Kidney epithelial cell (primary cell): ENCODE data around the gene DRGX. TPM values are rescaled to one million over a fixed set of nuclear protein-coding genes. Genes with fewer than 3 reads are reported as not detected.

Source experiments
- DNase-seq: peaks from one replicate; pipeline ENCODE4 v3.0.0-alpha.2; 2010; ENCODE audit warnings: low read depth
- H3K27me3 ChIP-seq: 2 replicates; pipeline ENCODE4 v1.6.0; 2011; ENCODE audit warnings: low read length; ENCODE audit not compliant: control insufficient read depth, insufficient read depth
- H3K36me3 ChIP-seq: 2 replicates; pipeline ENCODE4 v1.5.1; 2011; ENCODE audit warnings: low read length; ENCODE audit not compliant: control insufficient read depth, insufficient read depth
- H3K4me3 ChIP-seq: 2 replicates; pipeline ENCODE4 v1.5.1; 2011; ENCODE audit warnings: low read depth, mild to moderate bottlenecking, control low read depth, low read length
- total RNA-seq: library from RNA; depleted of rRNA; stranded (reverse); fragments of >200 nt; gene quantifications from 2 replicates; pipeline ENCODE4 v1.2.3, GENCODE V29; 2015
- TF ChIP-seq, protein P1 (sequence below): IDR thresholded peaks from 2 replicates; pipeline ENCODE4 v1.5.1; 2011; ENCODE audit warnings: mild to moderate bottlenecking, moderate library complexity, low read length, control low read depth, inconsistent platforms; ENCODE audit not compliant: insufficient read depth, poor library complexity, severe bottlenecking

DRGX gene
- total RNA-seq, 1 donor from 2014 or later = not detected

- DNase-seq = no peak
- no peaks in the 10 kb centered on the region for H3K36me3 ChIP-seq
- no peaks in the 10 kb centered on the region for H3K27me3 ChIP-seq
- TF ChIP-seq, protein P1, sequence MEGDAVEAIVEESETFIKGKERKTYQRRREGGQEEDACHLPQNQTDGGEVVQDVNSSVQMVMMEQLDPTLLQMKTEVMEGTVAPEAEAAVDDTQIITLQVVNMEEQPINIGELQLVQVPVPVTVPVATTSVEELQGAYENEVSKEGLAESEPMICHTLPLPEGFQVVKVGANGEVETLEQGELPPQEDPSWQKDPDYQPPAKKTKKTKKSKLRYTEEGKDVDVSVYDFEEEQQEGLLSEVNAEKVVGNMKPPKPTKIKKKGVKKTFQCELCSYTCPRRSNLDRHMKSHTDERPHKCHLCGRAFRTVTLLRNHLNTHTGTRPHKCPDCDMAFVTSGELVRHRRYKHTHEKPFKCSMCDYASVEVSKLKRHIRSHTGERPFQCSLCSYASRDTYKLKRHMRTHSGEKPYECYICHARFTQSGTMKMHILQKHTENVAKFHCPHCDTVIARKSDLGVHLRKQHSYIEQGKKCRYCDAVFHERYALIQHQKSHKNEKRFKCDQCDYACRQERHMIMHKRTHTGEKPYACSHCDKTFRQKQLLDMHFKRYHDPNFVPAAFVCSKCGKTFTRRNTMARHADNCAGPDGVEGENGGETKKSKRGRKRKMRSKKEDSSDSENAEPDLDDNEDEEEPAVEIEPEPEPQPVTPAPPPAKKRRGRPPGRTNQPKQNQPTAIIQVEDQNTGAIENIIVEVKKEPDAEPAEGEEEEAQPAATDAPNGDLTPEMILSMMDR = no peak
- H3K4me3 ChIP-seq = no peak overlapping the region
Observed at GRCh38 chr10:49369216-49370162, 26.4 kb downstream of the DRGX start.

DNA sequence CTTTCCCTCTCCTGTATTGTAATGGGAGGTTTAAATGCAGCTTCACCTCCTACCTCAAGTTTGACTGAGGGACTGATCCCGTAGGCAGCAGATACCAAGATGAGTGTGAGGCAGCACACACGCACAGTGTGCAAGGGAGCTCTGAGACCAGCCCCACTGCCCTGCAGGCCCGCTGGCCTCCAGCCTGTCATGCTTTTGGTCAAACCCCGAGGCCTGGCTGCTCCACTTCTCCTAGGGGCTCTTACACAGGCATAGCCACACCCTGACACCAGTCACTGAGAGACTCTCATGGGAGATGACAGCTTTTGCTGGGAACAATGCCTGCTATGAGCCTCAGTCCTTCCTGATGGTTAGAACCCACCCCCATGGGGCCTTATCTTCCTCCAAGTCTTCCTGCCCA is 27.6 kb downstream of the DRGX start:
- Histone ChIP-seq H3K36me3 (no peaks in the 10 kb centered on the region), H3K4me3 (no peak overlapping the region), H3K27me3 (no peaks in the 10 kb centered on the region)
- TF ChIP-seq, protein P1 = no peak
- DNase-seq = no peak

DNA sequence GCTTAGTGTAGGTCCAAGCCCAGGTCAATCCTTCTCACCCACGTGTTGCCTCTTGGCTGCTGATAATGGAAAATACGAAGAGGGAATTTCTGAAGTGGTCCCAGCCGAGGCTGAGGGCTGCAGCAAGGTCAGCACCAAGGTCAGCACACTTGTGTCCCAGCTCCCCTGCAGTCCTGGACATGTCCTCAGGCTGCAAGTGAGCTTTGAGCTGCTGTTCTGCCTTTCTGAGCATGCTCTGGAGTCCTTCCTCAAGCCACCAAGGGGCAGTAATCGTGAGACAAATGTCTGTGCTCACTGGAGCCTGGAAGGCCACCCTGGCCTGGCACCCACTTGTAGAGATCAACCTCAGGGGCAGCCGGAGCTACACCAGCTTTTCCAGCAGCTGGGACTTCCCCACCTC is 28.3 kb downstream of the DRGX start:
- Histone ChIP-seq H3K4me3 (no peak overlapping the region), H3K27me3 (no peaks in the 10 kb centered on the region), H3K36me3 (no peaks in the 10 kb centered on the region)
- TF ChIP-seq, protein P1 = no peak
- no peak for DNase-seq

DNA sequence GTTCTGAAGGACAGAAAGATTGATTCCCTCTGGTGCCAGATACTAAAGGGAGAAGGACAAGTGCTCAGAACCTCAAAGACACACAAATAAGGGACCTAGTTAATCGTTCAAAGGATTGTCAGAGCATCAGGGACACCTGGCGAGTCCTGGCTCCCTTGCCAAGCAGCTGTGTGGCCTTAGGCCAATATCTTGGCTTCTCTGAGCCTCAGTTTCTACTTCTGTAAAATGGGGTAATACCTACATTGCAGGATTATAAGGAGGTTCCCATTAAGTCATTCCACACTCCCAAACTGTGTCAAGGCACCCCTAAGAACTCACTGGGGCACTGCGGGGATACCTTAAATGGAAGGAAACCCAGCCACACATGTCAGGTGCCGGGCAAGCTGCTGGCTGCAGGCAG is 29.4 kb downstream of the DRGX start:
- H3K36me3 ChIP-seq = no peaks in the 10 kb centered on the region
- TF ChIP-seq, protein P1 = no peak

GRCh38 chr10:49365675-49366415 is 30.0 kb downstream of the DRGX start:
- H3K27me3 ChIP-seq = no peaks in the 10 kb centered on the region
- H3K4me3 ChIP-seq = no peak overlapping the region
- no peak for DNase-seq
- TF ChIP-seq, protein P1 = no peak
- H3K36me3 ChIP-seq = no peaks in the 10 kb centered on the region

More for the DNA sequence above, 29.4 kb downstream of the DRGX start:
- no peak for DNase-seq
- no peaks in the 10 kb centered on the region for H3K27me3 ChIP-seq
- no peak overlapping the region for H3K4me3 ChIP-seq
